ENCODE measurements around the gene GABBR2.
A peak's percentile ranks its signal among the peaks of the same experiment; 100 is the strongest.

The GABBR2 gene

DNA sequence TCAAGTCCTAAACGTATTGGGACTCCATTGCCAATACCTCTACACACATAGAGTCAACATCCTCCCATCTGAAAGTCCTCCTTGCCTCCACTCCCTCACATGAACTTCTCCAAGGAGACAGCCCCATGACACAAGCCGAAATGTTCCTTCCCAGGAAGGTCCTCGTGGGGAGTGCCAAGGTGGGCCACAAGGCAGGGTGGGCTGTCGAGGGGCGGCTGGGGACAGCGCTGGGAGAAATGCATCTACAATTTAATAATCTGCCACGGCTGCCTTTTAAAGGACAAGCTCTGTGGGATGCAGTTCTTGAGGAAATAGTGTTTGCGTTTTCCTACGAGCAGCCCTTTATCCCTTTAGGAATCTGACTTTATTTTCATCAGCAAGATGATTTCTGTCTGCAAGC is 138.7 kb downstream of the GABBR2 start:
- DNase-seq: no peak

DNA sequence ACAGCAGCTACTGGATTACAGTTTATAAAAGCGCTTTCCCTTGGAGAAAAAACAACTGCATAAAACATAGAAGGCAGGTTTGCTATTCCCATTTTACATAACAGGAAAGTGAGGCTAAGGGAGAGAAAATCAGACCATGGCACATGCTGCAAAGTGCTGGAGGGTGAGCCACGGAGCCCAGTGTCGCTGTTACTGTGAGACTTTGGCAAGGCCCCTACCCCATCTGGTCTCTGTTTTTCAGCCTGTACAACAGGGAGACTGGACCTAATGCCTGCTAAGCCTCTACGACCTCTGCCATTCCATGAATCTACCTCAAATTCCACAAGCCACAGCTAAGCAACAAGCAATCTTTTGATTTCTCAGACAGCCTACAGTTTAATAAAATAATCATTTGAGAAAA is 139.2 kb downstream of the GABBR2 start:
- DNase-seq: no peak

DNA sequence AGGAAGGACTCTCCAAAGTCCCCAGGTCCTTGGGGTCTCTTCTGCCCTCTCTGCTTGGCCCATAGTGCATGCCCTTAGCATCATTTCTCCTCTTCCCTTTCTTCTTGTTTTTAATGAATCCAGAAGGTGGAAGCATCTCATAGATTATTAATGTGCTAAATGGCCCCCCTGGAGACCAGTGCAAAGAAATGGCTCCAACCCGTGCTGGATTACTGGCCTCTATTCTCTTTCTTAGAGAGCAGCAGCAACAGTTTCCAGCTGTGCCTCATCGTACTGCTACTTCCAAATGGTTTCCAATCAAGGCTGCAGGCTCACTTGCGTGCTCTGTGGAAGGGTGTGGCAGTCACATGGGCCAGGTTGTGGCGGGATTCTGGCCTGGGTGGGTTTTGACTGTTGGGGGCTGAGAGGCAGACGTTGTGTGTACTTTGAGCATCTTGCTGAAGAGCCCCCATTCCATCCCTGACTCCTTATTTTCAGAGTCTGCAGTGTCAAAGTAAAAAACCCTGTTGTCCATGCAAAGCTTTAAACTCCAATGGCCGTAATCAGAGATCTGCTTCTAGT is 139.7 kb downstream of the GABBR2 start:
- DNase-seq: no peak

DNA sequence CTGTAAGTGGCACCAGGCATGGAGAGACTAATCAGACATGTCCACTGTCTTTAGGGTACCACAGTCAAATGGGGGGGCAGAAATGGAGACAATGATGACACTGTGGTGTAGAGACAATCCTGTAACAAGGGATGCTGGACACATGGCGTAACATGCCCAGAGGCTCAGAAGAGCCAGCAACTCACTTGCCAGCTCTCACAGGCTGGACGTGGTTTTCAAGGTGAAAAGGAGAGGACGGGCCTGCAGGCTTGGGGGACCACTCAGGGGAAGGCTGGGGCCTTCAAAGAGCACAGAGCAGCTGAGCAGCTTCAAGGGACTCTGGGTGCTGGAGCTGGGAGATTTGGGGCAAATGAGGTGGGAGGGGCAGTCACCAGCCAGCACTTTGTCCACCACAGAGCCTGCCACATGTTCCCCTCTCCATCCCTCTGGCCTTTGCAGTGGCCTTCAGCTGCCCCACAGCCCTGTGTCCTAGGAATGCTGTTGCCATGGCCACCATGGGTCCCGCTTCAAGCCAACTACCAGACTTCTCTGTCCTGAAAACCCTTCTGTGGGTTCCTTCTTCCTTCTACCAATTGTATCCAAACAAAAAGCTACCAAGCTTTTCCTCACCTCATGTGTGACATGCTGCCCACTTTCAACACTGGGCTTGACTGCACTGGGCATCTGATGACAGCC is 140.4 kb downstream of the GABBR2 start:
- no peak for DNase-seq

DNA sequence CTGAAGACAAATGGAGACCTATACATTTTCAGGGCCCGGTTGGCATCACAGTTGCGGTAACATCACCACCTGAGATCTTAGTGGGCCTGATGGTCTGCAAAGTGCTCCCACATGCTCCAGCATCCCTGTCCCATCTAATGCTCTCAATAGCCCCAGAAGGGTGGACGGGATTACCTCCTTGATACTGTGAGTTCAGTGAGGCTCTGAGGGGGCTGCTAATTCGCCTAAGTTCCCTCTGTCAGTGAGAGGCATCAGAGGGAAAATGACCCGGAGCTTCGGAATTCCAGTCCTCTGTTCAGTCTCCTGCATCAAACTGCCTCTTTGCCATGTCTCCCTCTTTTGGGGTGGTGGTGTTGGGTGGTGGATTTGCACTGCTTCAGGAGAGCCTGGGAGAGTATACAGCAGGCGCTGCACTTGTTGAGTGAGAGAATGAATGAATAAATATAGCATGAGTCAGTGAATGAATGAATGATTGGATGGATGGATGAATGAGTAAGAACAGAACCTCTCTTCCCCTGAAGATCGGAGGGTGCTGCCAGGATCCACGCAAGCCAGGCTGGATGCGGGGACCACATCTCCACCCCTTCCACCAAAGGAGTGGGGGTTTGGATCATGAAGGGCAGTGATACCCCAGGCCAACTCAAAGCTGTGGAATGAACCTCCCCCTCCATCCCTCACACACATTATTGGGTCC is 141.0 kb downstream of the GABBR2 start:
- DNase-seq: no peak

DNA sequence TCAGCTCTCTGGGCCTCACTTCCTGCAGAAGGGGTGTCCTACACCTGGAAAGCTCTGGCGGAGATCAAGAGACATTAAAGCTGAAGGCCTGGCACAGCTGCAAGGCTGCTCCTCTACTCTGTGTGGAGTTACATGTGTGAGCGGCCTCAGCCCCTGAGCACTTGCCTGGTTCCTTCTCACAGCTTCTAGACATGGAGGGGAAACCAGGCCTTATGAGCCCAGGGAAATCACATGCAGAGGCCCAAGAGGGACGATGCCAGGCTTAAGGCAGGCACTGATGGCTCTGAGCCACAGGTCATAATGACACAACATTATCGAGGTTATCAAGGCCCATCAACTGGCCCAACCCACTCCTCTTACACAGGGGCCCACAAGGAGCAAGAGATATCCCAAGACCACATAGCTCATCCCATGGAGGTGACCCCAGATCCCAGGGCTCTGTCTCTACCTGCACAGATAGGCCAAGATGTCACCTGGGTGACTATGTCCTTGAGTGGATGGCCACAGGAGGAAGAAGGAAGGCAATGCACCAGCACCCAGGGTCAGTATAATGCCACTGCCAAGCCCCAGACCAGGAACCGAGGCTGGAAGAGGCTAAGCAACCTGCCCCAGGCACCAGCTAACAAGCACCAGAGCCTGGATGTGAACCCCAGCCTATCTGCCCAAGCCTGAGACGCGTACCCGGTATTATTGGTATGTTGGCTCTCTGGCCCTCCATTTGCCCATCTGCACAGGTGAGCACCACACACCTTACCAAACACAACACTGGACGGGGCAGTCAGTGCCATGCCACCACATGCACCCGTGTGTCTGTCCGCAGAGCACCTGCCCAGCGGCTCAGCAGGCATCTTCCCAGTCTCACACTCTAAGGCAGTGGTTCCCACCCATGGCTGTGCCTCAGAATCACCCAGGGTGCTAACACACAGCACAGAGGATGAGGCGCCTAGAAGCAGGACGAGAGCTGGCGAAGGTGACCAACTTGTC is 143.3 kb downstream of the GABBR2 start:
- DNase-seq: no peak

DNA sequence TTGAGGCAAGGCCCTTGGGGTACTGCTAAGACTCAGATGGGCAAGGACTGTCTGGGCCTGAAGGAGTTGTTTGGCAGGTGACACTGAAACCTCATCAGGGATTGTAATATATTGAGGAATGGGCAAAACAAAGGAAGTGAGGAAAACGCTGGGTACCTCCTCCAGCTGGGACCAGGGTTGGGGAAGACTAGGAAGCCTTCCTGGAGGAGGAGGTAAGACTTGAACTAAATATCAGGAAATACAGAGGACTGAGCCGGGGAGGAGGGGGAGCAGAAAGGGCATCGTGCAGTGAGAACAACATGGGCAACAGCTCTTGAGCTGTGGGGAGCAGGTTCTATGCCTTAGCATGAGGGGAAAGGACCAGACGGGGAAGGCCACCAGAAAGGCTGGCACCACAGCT is 144.0 kb downstream of the GABBR2 start:
- DNase-seq: no peak

DNA sequence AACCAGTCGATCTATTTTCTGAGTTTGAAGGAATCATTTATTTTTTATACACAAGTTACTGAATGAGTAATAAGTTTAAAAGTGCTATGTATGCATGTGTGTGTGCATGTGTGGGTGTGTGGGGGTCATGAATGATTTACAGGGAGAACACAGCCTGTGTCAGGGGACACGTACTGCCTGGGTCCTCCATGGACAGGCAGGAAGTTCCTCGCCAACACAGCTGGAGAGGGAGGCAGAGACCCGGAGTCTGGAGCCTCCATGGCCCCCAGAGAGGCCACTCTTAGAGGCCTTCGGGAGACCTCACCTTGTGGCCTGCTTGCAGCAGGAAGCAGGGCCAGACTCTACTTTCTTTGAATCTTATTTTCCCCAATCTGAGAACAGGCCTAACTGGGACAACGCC is 144.7 kb downstream of the GABBR2 start:
- no peak for DNase-seq

DNA sequence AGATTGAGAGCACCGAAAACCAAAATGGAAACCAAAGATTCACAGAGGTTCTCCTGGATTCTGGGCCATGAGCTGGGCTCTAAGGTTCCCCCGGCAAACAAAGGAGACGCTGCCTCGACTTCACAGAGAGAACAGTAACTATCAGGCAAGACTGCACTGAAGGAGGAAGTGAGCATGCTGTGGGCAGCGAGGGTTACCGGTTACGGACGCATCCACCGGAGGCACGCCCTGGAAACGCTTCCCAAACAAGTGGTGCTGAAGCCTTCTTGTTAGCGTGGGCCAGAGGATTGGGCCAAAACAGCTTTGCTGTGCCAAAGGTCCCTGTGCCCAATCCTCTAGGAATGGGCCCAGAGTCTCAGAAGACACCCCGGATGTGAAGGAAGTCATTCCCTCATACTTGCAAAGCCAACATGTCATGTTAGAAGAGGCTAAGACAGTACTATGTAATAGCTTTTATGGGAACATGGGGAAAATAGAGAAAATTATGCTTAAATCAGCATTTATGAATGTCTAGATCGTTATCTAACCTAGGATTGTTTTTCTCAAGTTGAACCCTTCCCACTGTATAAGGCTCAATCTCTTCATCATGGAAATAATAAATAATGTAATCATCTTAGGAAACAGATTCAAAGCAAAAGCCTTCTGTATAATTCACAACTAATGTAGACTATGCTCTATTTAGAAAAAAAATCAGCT is 145.4 kb downstream of the GABBR2 start:
- DNase-seq: no peak

DNA sequence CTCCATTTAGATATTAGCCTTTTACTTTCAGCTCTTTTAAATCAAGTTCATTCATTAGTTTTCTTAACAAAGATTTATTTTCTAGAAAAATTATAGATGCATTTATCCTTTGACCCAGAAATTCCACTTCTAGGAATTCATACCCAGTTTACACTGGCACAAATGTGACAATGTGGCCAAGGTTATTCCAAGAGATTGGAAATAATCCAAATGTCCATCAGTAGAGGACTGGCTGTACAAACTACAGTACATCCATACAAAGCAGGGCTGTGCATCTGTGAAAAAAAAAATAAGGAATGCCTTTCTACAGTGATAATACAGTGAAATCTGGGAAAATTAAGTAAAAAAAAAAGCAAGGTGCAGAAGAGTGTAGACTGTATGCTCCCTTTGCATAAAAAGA is 149.2 kb downstream of the GABBR2 start:
- DNase-seq: no peak

DNA sequence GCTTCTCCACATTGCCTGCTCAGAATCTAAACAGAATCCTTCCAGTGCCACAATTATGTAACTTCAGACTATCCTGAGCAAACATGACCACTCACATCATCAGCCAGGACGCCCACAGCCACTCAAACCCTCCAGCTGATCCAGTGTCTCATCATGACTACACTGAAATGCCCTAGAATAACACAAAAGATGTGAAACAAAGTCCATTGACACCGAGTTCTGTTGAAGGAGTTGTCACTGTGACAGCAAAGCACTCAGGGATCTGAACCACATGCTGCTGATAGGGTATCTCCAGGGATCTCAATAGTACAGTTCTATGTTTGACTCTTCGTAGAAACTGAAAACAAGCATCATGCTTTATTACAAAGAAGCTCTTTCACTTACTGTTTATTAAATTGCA is 150.2 kb downstream of the GABBR2 start:
- no peak for DNase-seq

DNA sequence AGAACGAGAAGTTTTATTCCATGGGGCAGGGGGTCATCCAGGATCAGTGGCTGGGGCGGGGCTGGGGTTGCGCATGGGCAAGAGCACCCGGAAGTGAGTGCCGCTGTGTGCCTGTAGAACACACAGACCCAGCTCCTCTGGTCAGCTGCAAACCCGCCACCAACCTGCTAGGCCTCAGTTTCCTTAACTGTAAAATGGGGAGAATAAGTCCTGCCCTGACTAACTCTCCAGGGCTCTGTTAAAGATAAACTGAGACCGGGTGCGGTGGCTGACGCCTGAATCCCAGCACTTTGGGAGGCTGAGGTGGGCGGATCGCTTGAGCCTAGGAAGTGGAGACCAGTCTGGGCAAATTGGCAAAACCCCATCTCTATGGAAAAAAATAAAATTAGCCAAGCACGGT is 152.2 kb downstream of the GABBR2 start:
- no peak for DNase-seq

DNA sequence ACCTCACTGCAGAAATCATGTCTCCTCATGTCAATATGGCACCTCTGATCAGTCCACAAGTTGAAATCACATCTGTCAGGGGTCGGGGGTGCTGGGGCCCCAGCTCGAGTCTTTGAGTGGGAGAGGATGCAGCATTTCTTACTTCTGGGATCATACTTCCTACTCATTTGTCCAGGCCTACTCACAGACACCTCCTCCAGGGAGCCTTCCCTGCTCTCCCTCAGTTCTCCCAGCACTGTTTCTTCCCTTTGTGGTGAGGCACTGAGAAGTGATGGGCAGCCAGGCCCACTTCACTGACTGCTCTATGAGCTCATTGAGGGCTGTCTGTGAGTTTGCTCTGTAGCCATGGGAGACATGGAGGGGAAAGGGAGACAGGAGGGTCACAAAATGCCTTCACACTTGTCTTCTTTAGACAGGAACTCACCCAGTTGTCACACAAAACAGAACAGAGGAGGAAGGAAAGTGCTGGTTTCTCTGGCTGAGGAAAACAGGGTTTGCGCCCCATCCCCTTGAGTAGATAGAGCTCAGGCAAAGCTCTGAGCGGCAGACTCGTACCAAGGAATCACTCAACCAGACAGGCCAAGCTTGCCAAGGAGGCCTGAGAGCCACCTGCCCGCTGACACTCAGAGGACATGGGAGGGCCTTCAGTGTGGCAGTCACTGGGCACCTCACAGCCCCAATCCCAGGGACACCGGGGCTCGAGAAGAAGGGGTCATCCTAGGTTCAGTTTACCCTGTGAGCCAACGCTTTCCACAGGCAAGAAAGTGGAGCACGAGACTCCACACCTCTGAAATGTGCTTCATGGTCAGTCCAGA is 152.9 kb downstream of the GABBR2 start:
- DNase-seq: no peak

DNA sequence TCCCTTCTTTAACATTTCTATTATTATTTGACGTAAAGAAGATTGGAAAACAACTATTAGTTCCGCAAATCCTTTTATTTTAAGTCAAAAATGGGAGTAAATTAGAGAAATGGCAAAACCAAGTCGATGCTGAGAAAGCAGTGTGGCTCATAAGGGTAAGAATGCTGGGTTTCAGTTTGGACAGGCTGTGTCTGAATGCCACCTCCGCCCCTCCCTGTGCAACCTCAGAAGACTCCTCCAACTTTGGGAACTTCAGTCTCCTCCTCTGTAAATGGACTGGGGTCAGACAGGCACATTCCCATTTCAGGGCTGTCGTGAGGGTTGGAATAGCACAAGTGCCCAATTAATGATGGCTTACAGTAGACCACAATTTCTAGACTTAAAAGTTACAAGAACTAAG is 154.0 kb downstream of the GABBR2 start:
- no peak for DNase-seq

DNA sequence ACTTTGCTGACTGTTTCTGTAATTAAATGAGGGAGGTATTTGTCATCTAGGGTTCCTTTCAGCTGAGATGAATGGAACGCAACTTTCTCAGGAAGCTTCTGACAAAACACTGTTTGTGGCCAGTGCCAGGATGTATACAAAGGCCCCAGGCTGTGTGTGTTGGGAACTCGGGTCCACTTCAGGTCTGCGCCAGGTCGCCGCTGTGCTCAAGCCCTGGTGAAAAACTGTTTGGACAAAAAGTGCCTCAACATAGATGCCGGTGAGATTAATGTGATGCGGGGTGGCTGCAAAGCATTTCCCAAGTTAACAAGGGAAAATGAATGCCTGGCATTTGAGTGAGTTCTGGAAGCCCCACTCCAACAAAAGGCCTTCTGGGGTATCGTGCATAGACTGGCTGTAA is 156.4 kb downstream of the GABBR2 start:
- peak in 13 of 56 donors; percentile 4 to 59 (median 19) for DNase-seq

DNA sequence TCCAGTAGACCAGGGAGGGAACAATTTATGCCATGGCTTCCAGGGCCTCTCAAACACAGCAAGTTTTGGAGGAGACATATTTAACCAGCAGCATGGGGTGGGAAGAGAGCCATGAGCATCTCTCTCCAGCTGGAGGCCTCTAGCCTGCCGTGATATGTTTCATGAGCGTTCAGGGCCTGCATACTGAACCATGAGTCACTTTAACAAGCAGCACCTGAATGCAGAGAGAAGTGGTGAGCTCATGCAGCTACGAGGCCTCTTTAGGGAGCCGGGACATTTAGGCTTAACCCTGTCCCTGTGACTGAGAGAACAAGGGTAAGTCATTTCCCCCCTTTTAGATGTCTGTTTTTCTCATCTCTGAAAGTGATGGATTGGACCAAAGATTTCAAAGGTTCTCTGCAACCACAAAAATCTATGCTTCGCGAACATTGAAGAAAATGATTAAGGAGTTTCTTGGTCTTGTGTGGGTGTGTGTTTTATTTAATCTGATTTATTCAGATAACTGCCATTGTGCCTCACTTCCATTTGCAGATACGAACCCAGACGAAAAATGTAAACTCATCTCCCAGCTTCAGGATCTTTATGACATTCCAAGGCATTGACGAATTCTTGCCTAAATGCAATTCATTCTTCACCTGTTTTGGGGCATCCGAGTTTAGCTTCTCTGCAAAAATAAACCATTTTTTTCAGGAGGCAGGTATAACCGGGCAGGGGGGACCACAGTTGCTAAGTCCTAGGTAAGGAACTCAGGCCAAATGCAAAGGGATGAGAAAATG is 157.0 kb downstream of the GABBR2 start:
- no peak for DNase-seq

DNA sequence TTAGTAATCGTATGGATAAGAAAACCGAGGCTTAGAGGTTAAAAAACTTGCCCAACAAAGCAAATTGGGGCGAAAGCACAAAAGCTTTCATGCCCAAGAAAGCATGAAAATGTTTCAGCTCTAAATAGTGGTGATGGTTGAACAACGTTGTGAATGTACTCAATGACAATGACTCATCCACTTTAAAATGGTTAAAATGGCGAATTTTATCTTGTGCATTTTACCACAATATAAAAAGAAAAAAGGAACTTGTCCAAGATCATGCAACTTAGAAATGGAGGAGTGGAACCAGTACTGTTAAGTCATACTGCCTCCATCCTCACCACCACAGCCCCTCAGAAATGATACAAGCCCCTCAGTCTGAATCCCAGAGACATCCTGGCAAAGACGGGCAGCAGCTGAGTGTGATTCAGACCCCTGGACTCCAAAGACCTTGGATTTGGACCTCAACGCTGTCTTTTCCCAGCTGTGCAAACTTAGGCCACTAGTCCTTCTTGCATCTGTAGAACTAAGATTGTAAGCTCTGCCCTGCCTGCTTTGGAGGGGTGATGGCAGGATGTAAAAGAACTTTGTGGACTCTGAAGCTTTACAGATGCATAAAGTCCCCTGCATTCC is 158.4 kb downstream of the GABBR2 start:
- no peak for DNase-seq

DNA sequence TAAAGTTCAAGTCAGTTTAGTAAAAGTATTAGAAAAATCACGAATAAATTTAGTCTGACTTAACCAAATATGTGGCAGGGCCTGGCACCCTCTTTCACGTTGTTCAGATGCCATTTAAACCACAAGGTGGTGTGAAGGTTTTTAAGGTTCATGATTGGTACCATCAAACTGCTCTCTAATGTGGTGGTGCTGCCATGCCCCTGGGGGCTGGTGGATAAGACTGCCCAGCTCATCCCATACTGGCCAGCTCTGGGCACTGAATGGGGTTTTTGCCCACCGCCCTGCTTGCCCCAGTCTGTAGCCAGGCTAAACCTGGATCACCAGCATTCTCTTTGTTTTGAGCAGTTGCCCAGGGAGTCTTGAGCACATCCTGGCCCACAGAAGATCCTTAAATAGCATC is 159.3 kb downstream of the GABBR2 start:
- DNase-seq: no peak

DNA sequence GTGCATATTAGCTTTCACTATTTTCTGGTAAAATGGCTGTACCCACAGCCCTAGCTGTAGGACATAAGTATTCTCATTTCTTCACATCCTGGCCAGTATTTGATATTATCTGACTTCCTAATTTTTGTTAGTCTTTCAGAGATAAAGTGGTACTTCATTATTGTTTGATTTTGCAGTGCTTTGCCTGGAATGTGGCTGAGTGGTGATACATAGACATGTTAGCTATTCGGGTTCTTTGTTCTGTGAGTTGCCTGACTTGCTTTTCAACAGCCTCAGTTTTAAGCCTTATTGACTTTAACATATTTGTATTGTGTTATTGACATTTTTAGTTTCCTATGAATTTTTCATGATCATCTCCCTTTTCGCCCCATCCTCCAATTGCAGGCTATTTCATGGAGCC is 161.1 kb downstream of the GABBR2 start:
- DNase-seq: no peak
